Activated CD8-positive, alpha-beta T cell treated with anti-CD3 and anti-CD28 coated beads for 36 hours (primary cell): ENCODE results near the gene PABPN1L. TPM values are rescaled to one million over a fixed set of nuclear protein-coding genes. Genes with fewer than 3 reads are reported as not detected.

Experiments used
- ATAC-seq: fragments of 200-7000 bp; cut with Tn5 transposase; one replicate; pipeline ENCODE4 v1.10.0; 2021; ENCODE audit warnings: mild to moderate bottlenecking, moderate library complexity
- CTCF ChIA-PET: fragments of 350-600 bp; sonication (Branson Sonifier 250); formaldehyde crosslinking; loops from one replicate; lab custom pipeline; 2021; ENCODE audit warnings: antibody characterized with exemption; lab: Charles Lee
- POLR2A ChIA-PET: fragments of 350-600 bp; sonication (Branson Sonifier 250); formaldehyde crosslinking; loops from one replicate; lab custom pipeline; 2021; ENCODE audit warnings: antibody characterized with exemption; lab: Charles Lee
- DNase-seq: peaks from one replicate; pipeline ENCODE4 v3.0.0-alpha.2; 2020
- H3K27ac Mint-ChIP-seq: one replicate; pipeline ENCODE4 v1.8.0; 2021; ENCODE audit warnings: mild to moderate bottlenecking, mixed read lengths
- H3K27me3 Mint-ChIP-seq: one replicate; pipeline ENCODE4 v1.8.0; 2021; ENCODE audit warnings: mixed read lengths
- H3K36me3 Mint-ChIP-seq: one replicate; pipeline ENCODE4 v1.8.0; 2021; ENCODE audit warnings: low read depth, mixed read lengths
- H3K4me1 Mint-ChIP-seq: one replicate; pipeline ENCODE4 v1.8.0; 2021; ENCODE audit warnings: low read depth, mixed read lengths
- H3K4me3 Mint-ChIP-seq: one replicate; pipeline ENCODE4 v1.8.0; 2021; ENCODE audit warnings: mild to moderate bottlenecking, moderate library complexity, mixed read lengths
- H3K9me3 Mint-ChIP-seq: one replicate; pipeline ENCODE4 v1.8.0; 2021; ENCODE audit warnings: mixed read lengths
- intact Hi-C: fragments of 100-400 bp; cut with micrococcal nuclease; formaldehyde crosslinking; loops from one replicate; pipeline ENCODE4 v1.10.0; 2022
- total RNA-seq, 2 experiments: library from RNA; stranded (reverse); gene quantifications; one replicate each; pipeline ENCODE4 v1.2.3, GENCODE V29; 2021
- TF ChIP-seq, protein P1 (sequence below): fragments of 200-600 bp; IDR thresholded peaks from one replicate; pipeline ENCODE4 v1.8.0; 2022; ENCODE audit warnings: antibody characterized with exemption, mild to moderate bottlenecking

Gene PABPN1L
- total RNA-seq, 2 experiments from 2014 or later = not detected

DNA sequence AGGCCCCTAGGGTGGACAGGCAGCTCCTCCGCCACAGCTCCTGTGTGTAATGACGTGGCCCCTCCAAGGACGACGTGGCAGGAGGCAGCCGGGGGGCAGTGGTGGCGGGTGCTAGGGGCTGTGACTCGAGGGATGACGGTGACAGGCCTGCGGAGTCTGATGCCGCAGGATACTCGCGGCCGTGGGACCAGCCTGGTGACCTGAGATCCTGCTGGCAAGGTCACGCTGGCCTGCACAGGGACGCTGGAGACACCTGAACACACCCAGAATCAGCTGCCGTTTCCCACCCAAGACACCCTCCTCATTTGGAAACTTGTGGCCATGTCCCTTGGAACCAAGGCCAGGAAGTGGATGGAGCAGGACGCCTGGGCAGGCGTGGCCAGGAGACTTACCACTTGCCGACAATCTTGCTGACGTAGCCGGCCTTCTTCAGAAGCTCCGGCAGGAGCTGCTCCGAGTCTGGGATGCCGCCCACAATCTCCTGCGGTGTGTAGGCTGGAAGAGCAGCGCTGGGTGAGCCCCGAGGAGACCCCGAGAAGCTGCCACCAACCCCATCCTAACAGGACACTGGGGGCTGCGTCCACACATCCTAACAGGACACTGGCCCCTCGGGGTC is 25.8 kb downstream of the PABPN1L start:
- no peaks in the 10 kb centered on the region for H3K27me3 Mint-ChIP-seq
- POLR2A ChIA-PET = interaction anchor here (0.5 kb wide), 1 partner anchor 872 kb away, joined by 3 read pairs; no protein-coding TSS in a partner anchor
- H3K4me1 Mint-ChIP-seq = no peaks in the 10 kb centered on the region
- H3K4me3 Mint-ChIP-seq = no peak overlapping the region
- CTCF ChIA-PET = interaction anchor here (1.1 to 1.5 kb wide), 2 partner anchors 18 to 25 kb away, joined by 3 to 4 read pairs; no protein-coding TSS in a partner anchor
- DNase-seq = no peak
- no peak for ATAC-seq
- TF ChIP-seq, protein P1, sequence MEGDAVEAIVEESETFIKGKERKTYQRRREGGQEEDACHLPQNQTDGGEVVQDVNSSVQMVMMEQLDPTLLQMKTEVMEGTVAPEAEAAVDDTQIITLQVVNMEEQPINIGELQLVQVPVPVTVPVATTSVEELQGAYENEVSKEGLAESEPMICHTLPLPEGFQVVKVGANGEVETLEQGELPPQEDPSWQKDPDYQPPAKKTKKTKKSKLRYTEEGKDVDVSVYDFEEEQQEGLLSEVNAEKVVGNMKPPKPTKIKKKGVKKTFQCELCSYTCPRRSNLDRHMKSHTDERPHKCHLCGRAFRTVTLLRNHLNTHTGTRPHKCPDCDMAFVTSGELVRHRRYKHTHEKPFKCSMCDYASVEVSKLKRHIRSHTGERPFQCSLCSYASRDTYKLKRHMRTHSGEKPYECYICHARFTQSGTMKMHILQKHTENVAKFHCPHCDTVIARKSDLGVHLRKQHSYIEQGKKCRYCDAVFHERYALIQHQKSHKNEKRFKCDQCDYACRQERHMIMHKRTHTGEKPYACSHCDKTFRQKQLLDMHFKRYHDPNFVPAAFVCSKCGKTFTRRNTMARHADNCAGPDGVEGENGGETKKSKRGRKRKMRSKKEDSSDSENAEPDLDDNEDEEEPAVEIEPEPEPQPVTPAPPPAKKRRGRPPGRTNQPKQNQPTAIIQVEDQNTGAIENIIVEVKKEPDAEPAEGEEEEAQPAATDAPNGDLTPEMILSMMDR = no peak
- H3K27ac Mint-ChIP-seq = no peak overlapping the region
- H3K9me3 Mint-ChIP-seq = no peaks in the 10 kb centered on the region
- intact Hi-C loops = loop anchor here (10.0 kb wide), 1 partner anchor 64 kb away; no protein-coding TSS in a partner anchor
- no peaks in the 10 kb centered on the region for H3K36me3 Mint-ChIP-seq

DNA sequence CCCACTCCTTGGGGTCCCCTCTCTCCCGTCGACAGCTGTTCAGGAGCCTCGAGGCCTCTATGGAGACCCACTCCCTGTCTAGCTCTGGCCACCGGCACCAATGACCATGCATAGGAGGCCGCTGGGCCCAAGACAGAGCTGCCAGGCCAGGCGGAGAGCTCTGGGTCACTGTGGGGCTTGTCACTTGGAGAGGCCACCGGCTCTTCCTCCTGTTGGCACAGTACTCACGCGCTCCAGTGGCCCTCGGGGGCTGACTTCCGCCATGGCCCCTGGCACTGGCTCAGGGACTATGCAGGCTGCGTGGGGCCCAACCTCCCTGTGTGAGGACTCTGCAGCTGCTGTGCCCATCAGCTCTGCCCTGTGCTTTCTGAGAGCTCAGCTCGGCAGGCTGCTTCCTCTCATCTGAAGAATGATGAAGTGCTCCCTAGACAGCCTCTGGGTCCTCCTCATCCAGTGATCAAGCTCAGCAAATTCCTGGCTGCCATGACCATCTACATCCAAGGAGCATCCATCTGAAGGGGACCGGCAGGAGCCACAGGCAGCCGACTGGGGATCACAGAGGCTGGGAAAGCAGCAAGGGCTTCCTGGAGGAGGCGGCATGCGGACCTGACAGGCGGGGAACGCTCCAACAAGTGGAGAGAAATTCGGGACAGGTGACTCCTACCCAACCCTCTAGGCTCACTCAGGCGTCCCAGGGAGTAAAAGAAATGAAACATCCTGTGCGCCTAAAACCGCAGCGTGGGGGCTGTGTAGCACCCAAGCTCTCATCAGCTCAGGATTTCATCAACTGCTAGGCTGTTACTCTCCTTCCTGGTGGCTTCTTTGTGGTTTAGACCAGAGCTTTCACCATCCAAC is 26.5 kb downstream of the PABPN1L start:
- Mint-ChIP-seq H3K4me3 (no peak overlapping the region), H3K27me3 (no peaks in the 10 kb centered on the region), H3K36me3 (no peaks in the 10 kb centered on the region), H3K4me1 (no peaks in the 10 kb centered on the region), H3K27ac (no peak overlapping the region), H3K9me3 (no peaks in the 10 kb centered on the region)
- TF ChIP-seq, protein P1 = no peak
- POLR2A ChIA-PET = interaction anchor here (0.5 kb wide), 1 partner anchor 873 kb away, joined by 3 read pairs; no protein-coding TSS in a partner anchor
- ATAC-seq = no peak
- intact Hi-C loops = loop anchor here (10.0 kb wide), 1 partner anchor 65 kb away; no protein-coding TSS in a partner anchor
- CTCF ChIA-PET = interaction anchor here (1.3 to 1.5 kb wide), 2 partner anchors 18 kb away, joined by 4 read pairs; partner anchors contain the start of genes GALNS and TRAPPC2L
- no peak for DNase-seq

DNA sequence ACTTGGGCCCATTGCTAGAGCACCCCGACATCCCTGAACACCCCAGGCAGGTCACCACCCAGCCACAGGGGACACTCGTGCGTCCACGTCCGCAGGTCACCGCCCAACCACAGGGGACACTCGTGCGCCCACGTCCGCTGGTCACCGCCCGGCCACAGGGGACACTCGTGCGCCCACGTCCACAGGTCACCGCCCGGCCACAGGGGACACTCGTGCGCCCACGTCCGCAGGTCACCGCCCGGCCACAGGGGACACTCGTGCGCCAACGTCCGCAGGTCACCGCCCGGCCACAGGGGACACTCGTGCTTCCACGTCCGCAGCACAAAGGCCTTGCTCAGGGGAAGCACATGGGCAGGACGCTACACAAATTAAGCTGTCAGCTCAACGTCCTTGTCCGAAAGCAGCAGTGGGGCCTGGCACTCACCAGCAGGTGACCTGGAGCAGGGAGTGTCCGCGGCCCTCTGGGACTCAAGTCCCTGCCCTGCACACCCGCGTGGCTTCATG is 27.4 kb downstream of the PABPN1L start:
- POLR2A ChIA-PET = interaction anchor here (0.8 kb wide), 1 partner anchor 10 kb away, joined by 4 read pairs; no protein-coding TSS in a partner anchor
- Mint-ChIP-seq H3K4me3 (no peak overlapping the region), H3K9me3 (no peaks in the 10 kb centered on the region), H3K4me1 (no peaks in the 10 kb centered on the region), H3K27ac (no peak overlapping the region), H3K36me3 (no peaks in the 10 kb centered on the region), H3K27me3 (no peaks in the 10 kb centered on the region)
- DNase-seq (no peak), ATAC-seq (no peak)
- TF ChIP-seq, protein P1 = no peak
- intact Hi-C loops = no loop called here
- CTCF ChIA-PET = interaction anchor here (1.3 kb wide), 1 partner anchor 19 kb away, joined by 4 read pairs; the partner anchor contains the start of genes GALNS and TRAPPC2L

GRCh38 chr16:88838566-88838965 is 27.9 kb downstream of the PABPN1L start:
- H3K4me1 Mint-ChIP-seq = no peaks in the 10 kb centered on the region
- DNase-seq (no peak), ATAC-seq (no peak)
- ChIA-PET CTCF (interaction anchor here (1.3 kb wide), 1 partner anchor 19 kb away, joined by 4 read pairs; the partner anchor contains the start of genes GALNS and TRAPPC2L), POLR2A (interaction anchor here (0.8 kb wide), 1 partner anchor 11 kb away, joined by 4 read pairs; no protein-coding TSS in a partner anchor)
- no peaks in the 10 kb centered on the region for H3K36me3 Mint-ChIP-seq
- H3K27ac Mint-ChIP-seq = no peak overlapping the region
- H3K4me3 Mint-ChIP-seq = no peak overlapping the region
- no peaks in the 10 kb centered on the region for H3K9me3 Mint-ChIP-seq
- intact Hi-C loops = no loop called here
- no peaks in the 10 kb centered on the region for H3K27me3 Mint-ChIP-seq
- TF ChIP-seq, protein P1 = no peak
